ENCODE results near the gene MAML3. TPM values are rescaled to one million over a fixed set of nuclear protein-coding genes. Genes with fewer than 3 reads are reported as not detected.

Gene MAML3
- total RNA-seq, 1 donor from 2014 or later: 8.0 TPM

DNA sequence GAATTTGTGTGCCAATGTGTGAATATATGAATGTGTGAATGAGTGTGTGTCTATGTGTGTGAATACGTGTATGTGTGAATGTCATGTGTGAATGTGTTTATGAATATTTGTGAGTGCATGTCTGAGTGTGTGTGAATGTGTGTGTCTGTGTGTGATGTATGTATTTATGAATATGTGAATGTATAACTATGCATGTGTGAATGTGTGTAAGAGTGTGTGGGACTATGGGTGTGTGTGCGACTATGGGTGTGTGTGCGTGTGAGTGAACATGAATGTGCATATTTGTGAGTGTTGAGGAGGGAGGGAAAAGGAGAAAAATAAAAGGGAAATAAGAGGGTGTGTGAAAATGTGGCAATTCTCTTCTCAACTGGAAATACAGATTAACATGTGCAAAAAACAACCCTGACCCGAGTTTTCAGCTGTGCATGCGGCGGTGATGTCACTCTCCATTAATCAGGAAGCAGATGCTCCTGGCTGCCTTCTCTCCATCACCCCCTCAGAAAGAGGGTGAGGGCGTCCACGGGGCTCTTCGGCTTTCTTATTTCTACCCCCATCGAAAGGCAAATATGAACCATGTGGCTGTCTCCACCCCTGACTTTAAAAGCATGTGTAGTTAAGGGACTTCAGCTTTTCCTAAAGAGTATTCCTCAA, 219.8 kb downstream of the MAML3 start:
- TF ChIP-seq, protein P1, sequence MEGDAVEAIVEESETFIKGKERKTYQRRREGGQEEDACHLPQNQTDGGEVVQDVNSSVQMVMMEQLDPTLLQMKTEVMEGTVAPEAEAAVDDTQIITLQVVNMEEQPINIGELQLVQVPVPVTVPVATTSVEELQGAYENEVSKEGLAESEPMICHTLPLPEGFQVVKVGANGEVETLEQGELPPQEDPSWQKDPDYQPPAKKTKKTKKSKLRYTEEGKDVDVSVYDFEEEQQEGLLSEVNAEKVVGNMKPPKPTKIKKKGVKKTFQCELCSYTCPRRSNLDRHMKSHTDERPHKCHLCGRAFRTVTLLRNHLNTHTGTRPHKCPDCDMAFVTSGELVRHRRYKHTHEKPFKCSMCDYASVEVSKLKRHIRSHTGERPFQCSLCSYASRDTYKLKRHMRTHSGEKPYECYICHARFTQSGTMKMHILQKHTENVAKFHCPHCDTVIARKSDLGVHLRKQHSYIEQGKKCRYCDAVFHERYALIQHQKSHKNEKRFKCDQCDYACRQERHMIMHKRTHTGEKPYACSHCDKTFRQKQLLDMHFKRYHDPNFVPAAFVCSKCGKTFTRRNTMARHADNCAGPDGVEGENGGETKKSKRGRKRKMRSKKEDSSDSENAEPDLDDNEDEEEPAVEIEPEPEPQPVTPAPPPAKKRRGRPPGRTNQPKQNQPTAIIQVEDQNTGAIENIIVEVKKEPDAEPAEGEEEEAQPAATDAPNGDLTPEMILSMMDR (IDR thresholded peaks at IDR 0.05): no peak
- Mint-ChIP-seq H3K4me1 (ENCODE audit: unreplicated experiment) (no peaks in the 10 kb centered on the region), H3K27me3 (ENCODE audit: unreplicated experiment) (peaks cover 5% of the 10 kb centered on the region), H3K36me3 (ENCODE audit: unreplicated experiment) (peaks cover 2% of the 10 kb centered on the region), H3K4me3 (ENCODE audit: unreplicated experiment) (no peak overlapping the region), H3K27ac (ENCODE audit: unreplicated experiment) (no peak overlapping the region), H3K9me3 (ENCODE audit: unreplicated experiment) (no peaks in the 10 kb centered on the region)
- no peak for DNase-seq (ENCODE audit: extremely low spot score, unreplicated experiment)

DNA sequence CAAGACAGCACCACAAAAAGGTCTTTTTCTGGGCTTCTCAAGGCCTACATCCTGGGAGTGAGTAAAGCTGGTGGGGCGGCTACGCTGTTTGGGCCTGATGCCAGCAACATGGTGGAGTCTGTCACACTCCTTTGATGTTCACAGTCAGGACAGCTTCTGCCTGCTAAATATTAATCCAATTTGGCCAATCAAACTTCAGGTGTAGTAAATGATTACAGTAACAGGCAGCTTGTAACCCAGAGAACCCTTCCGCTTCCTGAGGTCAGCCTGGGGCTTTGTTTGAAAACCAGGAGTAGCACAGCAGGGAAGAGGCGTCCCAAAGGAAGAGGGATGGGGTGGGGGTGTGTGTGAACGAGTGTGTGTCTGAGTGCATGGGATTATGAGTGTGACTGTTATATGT, 220.4 kb downstream of the MAML3 start:
- no peaks in the 10 kb centered on the region for H3K4me1 Mint-ChIP-seq (ENCODE audit: unreplicated experiment)
- no peak for DNase-seq (ENCODE audit: extremely low spot score, unreplicated experiment)
- H3K9me3 Mint-ChIP-seq (ENCODE audit: unreplicated experiment): no peaks in the 10 kb centered on the region
- peaks cover 5% of the 10 kb centered on the region for H3K27me3 Mint-ChIP-seq (ENCODE audit: unreplicated experiment)
- H3K27ac Mint-ChIP-seq (ENCODE audit: unreplicated experiment): no peak overlapping the region
- TF ChIP-seq, protein P1 (IDR thresholded peaks at IDR 0.05): no peak
- H3K36me3 Mint-ChIP-seq (ENCODE audit: unreplicated experiment): peaks cover 2% of the 10 kb centered on the region
- no peak overlapping the region for H3K4me3 Mint-ChIP-seq (ENCODE audit: unreplicated experiment)

DNA sequence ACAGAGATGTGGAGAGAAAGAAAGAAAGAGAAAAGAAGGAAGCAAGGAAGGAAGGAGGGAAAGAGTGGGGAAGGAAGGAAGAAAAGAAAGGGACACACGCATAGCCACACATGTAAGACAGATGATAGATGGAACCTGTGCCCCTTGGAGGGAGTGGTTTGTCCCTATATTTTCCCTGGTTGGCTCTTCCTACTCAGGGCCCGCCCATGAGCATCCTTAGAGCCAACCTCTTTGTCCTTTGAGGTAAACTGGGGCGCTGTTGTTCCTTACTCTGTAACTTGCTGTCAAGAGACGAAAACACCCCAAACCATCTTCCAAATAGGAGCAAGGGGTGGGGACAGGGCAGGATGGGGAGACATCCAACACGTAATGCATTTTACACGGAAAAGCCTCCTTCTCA, 220.9 kb downstream of the MAML3 start:
- no peak for DNase-seq (ENCODE audit: extremely low spot score, unreplicated experiment)
- H3K27ac Mint-ChIP-seq (ENCODE audit: unreplicated experiment): no peak overlapping the region
- no peaks in the 10 kb centered on the region for H3K4me1 Mint-ChIP-seq (ENCODE audit: unreplicated experiment)
- no peaks in the 10 kb centered on the region for H3K9me3 Mint-ChIP-seq (ENCODE audit: unreplicated experiment)
- TF ChIP-seq, protein P1 (IDR thresholded peaks at IDR 0.05): no peak
- peaks cover 2% of the 10 kb centered on the region for H3K36me3 Mint-ChIP-seq (ENCODE audit: unreplicated experiment)
- no peak overlapping the region for H3K4me3 Mint-ChIP-seq (ENCODE audit: unreplicated experiment)
- peaks cover 5% of the 10 kb centered on the region for H3K27me3 Mint-ChIP-seq (ENCODE audit: unreplicated experiment)

DNA sequence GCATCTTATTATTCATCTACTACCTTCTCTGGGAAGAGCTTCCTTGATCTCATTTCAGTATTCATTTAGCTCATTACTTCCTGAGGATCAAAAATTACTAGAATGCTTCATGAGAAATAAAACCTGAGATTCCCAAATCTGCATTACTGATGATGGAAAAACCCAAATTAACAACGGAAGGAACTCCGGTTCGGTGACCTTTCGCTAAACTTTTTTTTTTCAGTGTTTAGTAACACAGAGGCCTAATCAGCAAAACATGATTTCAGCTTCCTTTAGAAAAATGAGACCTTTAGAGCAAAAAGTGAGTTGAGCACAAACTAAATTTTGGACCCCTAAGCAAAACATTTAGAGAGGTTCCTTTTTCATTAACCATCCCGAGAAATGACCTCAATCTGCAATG, 229.2 kb downstream of the MAML3 start:
- no peak for DNase-seq (ENCODE audit: extremely low spot score, unreplicated experiment)
- H3K4me3 Mint-ChIP-seq (ENCODE audit: unreplicated experiment): no peak overlapping the region
- TF ChIP-seq, protein P1 (IDR thresholded peaks at IDR 0.05): no peak
- H3K27ac Mint-ChIP-seq (ENCODE audit: unreplicated experiment): no peak overlapping the region
- H3K36me3 Mint-ChIP-seq (ENCODE audit: unreplicated experiment): no peaks in the 10 kb centered on the region
- H3K9me3 Mint-ChIP-seq (ENCODE audit: unreplicated experiment): no peaks in the 10 kb centered on the region
- H3K4me1 Mint-ChIP-seq (ENCODE audit: unreplicated experiment): peaks cover 19% of the 10 kb centered on the region
- H3K27me3 Mint-ChIP-seq (ENCODE audit: unreplicated experiment): no peaks in the 10 kb centered on the region

DNA sequence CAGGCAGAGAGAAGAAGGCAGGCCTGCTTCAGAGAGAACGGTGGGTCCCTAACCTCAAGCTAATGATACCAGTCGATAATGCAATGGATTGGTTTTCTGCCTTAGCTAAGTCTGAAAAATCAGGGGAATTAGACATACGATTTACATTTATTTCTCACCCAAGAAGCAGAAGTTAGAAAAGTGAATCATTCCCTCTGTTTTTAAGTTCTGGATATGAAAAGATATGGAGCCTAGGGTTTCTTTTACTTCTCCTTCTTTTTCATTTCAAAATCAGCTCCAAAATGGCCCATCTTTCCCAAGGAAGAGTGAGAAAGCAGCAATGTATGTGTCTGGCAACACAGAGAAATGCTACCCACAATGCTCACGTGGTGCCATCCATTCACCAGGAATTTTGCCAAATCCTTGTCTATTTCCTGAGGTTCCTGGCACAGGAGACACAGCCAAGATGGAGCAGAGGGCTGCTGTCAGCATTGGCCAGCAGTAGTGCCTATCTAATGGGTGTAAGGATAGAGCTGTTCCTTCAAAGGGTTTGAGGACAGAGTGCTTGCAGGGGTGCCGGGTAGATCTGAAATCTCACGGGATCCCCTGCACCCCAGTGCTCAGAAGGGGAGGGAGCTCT, 231.5 kb downstream of the MAML3 start:
- Mint-ChIP-seq H3K9me3 (ENCODE audit: unreplicated experiment) (no peaks in the 10 kb centered on the region), H3K27ac (ENCODE audit: unreplicated experiment) (no peak overlapping the region), H3K36me3 (ENCODE audit: unreplicated experiment) (no peaks in the 10 kb centered on the region), H3K4me1 (ENCODE audit: unreplicated experiment) (peaks cover 41% of the 10 kb centered on the region), H3K27me3 (ENCODE audit: unreplicated experiment) (no peaks in the 10 kb centered on the region), H3K4me3 (ENCODE audit: unreplicated experiment) (no peak overlapping the region)
- DNase-seq (ENCODE audit: extremely low spot score, unreplicated experiment): no peak
- TF ChIP-seq, protein P1 (IDR thresholded peaks at IDR 0.05): no peak
